Peyer's patch (tissue), 4 donors: ENCODE results near the gene PARD3B. TPM values are rescaled to one million over a fixed set of nuclear protein-coding genes. Genes with fewer than 3 reads are reported as not detected.

Experiments
- DNase-seq, 3 donors: peaks; one replicate each; pipeline ENCODE4 v3.0.0-alpha.2; 2017 to 2019
- H3K27ac ChIP-seq, 4 donors: fragments of 200-600 bp; sonication (generic); one replicate each; pipeline ENCODE4 v1.5.1; 2016 to 2019
- H3K27me3 ChIP-seq, 2 donors: fragments of 200-600 bp; sonication (generic); one replicate each; pipeline ENCODE4 v1.5.1; 2019
- H3K36me3 ChIP-seq, 3 donors: fragments of 200-600 bp; sonication (generic); one replicate each; pipeline ENCODE4 v1.5.1; 2016 to 2019
- H3K4me1 ChIP-seq, 4 donors: fragments of 200-600 bp; sonication (generic); one replicate each; pipeline ENCODE4 v1.5.1; 2016 to 2019
- H3K4me3 ChIP-seq, 4 donors: fragments of 200-600 bp; sonication (generic); 1 replicate in 3 of 4; 2 replicates in 1 of 4; pipeline ENCODE4 v1.5.1; 2016 to 2019; ENCODE audit warnings: mild to moderate bottlenecking in 1 of 4
- H3K9me3 ChIP-seq, 4 donors: fragments of 200-600 bp; sonication (generic); one replicate each; pipeline ENCODE4 v1.5.1; 2016 to 2019; ENCODE audit warnings: mild to moderate bottlenecking in 1 of 4
- POLR2A ChIP-seq, 2 donors: fragments of 450-650 bp; IDR thresholded peaks; one replicate each; pipeline ENCODE4 v1.5.1; 2017; ENCODE audit warnings: antibody characterized with exemption in 2 of 2, mild to moderate bottlenecking in 2 of 2, moderate library complexity in 2 of 2
- total RNA-seq, 4 donors: library from RNA; depleted of rRNA; stranded (reverse); fragments of >200 nt; gene quantifications; one replicate each; pipeline ENCODE4 v1.1.0, GENCODE V29; 2016
- TF ChIP-seq, protein P1 (sequence below), 6 experiments: fragments of 450-650 bp in 4 of 6; fragments of 200-600 bp in 2 of 6; sonication (generic) in 1 of 6; IDR thresholded peaks; one replicate each; pipeline ENCODE4 v1.5.1; 2017 to 2019; ENCODE audit warnings: antibody characterized with exemption in 6 of 6, mild to moderate bottlenecking in 3 of 6, moderate library complexity in 1 of 6

PARD3B gene
- total RNA-seq, 4 donors from 2014 or later = 19.6 to 52.0 (median 40.6) TPM

DNA sequence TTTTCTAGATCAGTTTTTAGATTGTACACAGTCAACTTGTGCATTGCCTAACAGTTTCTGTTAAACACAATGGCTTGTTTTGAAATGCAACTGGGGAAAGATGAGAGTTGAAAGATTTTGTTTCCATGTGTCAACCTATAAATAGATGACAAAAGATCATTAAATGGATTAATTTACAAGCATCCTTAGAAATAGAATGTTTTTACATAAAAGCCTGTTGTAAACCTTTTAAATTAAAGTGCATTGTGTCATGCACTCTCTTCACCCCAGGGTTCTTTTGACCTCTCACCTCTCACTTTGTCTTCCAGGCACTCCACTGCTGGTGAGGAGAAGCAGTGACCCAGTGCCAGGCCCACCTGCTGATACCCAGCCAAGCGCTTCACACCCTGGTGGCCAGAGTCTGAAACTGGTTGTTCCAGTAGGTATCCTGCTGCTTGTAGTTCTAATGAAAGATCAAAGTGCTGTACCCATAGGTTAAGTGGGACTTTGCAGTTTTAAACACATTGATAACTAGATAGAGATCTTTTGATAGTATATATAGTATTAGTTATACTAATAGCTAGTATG, 502.1 kb downstream of the PARD3B start:
- no peak overlapping the region for H3K4me3 ChIP-seq
- no peaks in the 10 kb centered on the region for H3K4me1 ChIP-seq
- H3K9me3 ChIP-seq = no peaks in the 10 kb centered on the region
- TF ChIP-seq, protein P1, sequence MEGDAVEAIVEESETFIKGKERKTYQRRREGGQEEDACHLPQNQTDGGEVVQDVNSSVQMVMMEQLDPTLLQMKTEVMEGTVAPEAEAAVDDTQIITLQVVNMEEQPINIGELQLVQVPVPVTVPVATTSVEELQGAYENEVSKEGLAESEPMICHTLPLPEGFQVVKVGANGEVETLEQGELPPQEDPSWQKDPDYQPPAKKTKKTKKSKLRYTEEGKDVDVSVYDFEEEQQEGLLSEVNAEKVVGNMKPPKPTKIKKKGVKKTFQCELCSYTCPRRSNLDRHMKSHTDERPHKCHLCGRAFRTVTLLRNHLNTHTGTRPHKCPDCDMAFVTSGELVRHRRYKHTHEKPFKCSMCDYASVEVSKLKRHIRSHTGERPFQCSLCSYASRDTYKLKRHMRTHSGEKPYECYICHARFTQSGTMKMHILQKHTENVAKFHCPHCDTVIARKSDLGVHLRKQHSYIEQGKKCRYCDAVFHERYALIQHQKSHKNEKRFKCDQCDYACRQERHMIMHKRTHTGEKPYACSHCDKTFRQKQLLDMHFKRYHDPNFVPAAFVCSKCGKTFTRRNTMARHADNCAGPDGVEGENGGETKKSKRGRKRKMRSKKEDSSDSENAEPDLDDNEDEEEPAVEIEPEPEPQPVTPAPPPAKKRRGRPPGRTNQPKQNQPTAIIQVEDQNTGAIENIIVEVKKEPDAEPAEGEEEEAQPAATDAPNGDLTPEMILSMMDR (IDR thresholded peaks at IDR 0.05) = no peak
- no peak for TF ChIP-seq POLR2A (IDR thresholded peaks at IDR 0.05)
- no peak for DNase-seq
- no peaks in the 10 kb centered on the region for H3K27me3 ChIP-seq
- H3K27ac ChIP-seq = no peak overlapping the region
- no peaks in the 10 kb centered on the region for H3K36me3 ChIP-seq

DNA sequence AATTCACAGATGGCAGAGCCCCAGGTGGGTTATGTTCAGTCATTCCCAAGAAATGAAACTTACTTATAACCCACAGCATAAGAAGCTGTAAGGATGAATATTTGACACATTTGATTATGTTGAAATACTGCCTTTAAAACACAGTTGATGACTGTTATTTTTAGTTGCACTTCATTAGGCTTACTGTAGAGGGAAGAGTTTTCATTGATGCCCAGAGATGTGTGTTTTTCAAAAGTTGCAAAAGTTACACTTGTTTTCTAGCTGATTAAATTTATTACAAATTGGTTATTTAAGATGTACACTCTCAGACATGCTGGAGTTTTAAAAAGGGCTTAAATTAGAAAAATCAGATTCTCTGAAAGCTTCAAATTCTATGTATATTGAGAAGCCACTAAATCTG, 506.1 kb downstream of the PARD3B start:
- H3K27me3 ChIP-seq = no peaks in the 10 kb centered on the region

GRCh38 chr2:205052781-205053180, 507.5 kb downstream of the PARD3B start:
- no peaks in the 10 kb centered on the region for H3K36me3 ChIP-seq
- DNase-seq = no peak
- H3K27ac ChIP-seq = no peak overlapping the region
- TF ChIP-seq, protein P1 (IDR thresholded peaks at IDR 0.05) = no peak
- TF ChIP-seq POLR2A (IDR thresholded peaks at IDR 0.05) = no peak
- H3K4me3 ChIP-seq = no peak overlapping the region
- H3K4me1 ChIP-seq = no peaks in the 10 kb centered on the region
- H3K9me3 ChIP-seq = no peaks in the 10 kb centered on the region
- H3K27me3 ChIP-seq = no peaks in the 10 kb centered on the region

More for the DNA sequence above, 506.1 kb downstream of the PARD3B start:
- Histone ChIP-seq H3K4me1 (no peaks in the 10 kb centered on the region), H3K36me3 (no peaks in the 10 kb centered on the region), H3K27ac (no peak overlapping the region), H3K4me3 (no peak overlapping the region), H3K9me3 (no peaks in the 10 kb centered on the region)
- TF ChIP-seq, protein P1 (IDR thresholded peaks at IDR 0.05) = no peak
- TF ChIP-seq POLR2A (IDR thresholded peaks at IDR 0.05) = no peak
- DNase-seq = no peak

- H3K36me3 ChIP-seq = no peaks in the 10 kb centered on the region
- no peak overlapping the region for H3K4me3 ChIP-seq
- H3K27me3 ChIP-seq = no peaks in the 10 kb centered on the region
- TF ChIP-seq, protein P1 (IDR thresholded peaks at IDR 0.05) = no peak
- TF ChIP-seq POLR2A (IDR thresholded peaks at IDR 0.05) = no peak
- H3K27ac ChIP-seq = no peak overlapping the region
- no peaks in the 10 kb centered on the region for H3K4me1 ChIP-seq
- no peaks in the 10 kb centered on the region for H3K9me3 ChIP-seq
- no peak for DNase-seq
These were observed 508.6 kb downstream of the PARD3B start for GRCh38 chr2:205053827-205054410.

- Histone ChIP-seq H3K9me3 (no peaks in the 10 kb centered on the region), H3K36me3 (no peaks in the 10 kb centered on the region), H3K4me3 (no peak overlapping the region), H3K4me1 (no peaks in the 10 kb centered on the region), H3K27me3 (no peaks in the 10 kb centered on the region), H3K27ac (no peak overlapping the region)
- DNase-seq = no peak
- TF ChIP-seq POLR2A (IDR thresholded peaks at IDR 0.05) = no peak
- TF ChIP-seq, protein P1 (IDR thresholded peaks at IDR 0.05) = no peak
These were observed 509.5 kb downstream of the PARD3B start for GRCh38 chr2:205054789-205055188.
